Measurements from ENCODE around the gene TMEM107.

The TMEM107 gene

GRCh38 chr17:8128125-8128784 is 47.9 kb downstream of the TMEM107 start:
- no peak for DNase-seq

GRCh38 chr17:8126491-8127066 is 49.6 kb downstream of the TMEM107 start:
- peak; percentile 56 for DNase-seq

DNA sequence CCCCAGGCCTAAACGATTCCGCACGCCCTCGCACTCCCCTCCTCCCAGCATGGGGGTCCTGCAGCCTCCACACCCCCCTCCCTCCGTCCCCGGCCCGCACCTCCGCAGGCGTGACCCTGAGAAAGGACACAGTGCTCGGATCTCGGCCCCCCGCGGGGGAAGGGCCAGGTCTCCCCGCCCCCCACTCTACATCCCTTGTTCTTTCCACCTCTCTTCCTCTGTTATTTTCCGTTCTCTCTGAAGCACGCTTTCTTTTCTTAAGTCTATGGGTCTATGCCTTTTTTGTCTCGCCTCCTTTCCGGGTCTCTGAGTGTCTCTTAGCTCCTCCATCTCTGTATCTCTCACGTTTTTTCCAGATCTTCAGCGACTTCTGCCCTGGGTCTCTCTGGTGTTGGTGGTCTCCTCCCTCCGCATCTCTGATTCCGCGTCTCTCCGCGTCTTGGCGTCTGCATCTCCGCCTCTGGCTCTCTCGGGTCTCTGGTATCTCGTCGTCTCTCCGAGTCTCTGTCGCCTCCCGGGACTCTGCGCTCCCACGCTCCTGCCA is 50.2 kb downstream of the TMEM107 start:
- no peak for DNase-seq

- DNase-seq, result peak; percentile 89
Observed at GRCh38 chr17:8125154-8125946, 50.8 kb downstream of the TMEM107 start.

DNA sequence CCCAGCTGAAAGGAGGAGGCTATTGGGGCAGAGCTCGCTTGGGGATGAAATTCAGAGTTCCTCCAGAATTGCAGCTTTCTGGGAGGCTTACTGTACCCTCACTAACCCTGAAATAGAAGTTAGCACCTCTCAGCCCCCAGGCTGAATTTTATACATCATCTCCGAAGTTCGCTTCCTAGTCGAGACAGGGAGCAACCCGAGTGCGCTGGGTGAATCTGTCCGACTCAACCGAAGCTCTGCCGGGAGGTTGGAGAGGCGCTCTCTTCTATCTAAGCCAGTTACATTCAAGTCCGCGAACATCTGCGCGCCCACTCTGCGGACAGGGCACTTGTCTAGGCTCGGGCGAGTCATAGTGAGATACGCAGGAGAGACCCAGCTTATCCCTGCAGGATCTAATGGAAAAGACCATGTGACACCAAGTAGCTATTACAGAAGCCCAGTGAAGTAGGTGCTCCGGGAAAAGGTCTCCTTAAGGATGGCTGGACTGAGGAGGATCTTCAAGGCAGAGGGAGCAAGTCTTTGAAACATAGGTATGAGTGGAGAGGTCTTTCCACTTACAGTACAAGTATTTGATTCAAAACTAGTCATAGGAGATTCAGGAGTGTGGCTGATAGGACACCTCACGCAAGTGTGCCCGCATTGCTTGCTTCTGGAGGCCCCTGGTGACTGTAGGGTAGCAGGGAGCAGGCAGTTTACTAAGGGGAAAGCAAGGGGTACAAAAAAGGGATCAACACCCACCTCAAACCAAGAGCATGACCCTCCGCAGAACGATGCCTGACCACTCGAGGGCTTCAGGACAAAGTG is 51.6 kb downstream of the TMEM107 start:
- DNase-seq, result peak; percentile 45

DNA sequence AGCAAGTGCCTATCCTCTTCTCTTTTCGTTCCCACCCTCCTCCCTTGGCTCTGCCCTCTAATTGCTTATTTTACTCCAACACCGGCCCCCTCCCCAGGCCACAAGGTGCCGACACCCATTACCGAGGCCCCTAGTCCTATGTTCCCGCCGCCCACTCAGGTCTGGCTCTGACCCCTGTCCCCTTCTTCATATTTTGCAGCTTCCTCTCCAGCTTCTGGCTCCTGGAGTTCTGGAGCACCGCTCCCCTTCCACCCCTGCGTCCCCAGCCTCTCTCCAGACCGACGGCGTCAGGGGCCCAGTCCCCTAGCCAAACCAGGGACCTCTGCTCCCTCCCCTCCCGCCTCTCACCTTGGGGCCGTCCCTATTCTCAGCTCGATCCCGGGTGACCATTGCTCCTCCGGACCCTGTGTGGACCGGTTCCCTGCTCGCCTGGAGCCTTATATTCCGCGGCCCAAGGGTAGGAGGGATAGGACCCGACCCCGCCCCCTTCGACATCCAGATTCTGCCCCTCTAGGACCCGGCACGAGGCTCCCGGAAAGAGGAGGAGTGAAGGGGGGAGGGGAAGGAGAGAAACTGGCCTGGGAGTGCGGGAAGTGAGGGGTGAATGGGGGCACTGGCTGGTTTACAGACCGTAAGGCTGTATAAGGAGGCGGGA is 52.4 kb downstream of the TMEM107 start, which contains the start of gene HES7:
HES7 (minus strand) TSS at position 412 of the 655 bp plus-strand sequence; CDS start at position 390, 22 bp downstream.
- DNase-seq, result no peak

DNA sequence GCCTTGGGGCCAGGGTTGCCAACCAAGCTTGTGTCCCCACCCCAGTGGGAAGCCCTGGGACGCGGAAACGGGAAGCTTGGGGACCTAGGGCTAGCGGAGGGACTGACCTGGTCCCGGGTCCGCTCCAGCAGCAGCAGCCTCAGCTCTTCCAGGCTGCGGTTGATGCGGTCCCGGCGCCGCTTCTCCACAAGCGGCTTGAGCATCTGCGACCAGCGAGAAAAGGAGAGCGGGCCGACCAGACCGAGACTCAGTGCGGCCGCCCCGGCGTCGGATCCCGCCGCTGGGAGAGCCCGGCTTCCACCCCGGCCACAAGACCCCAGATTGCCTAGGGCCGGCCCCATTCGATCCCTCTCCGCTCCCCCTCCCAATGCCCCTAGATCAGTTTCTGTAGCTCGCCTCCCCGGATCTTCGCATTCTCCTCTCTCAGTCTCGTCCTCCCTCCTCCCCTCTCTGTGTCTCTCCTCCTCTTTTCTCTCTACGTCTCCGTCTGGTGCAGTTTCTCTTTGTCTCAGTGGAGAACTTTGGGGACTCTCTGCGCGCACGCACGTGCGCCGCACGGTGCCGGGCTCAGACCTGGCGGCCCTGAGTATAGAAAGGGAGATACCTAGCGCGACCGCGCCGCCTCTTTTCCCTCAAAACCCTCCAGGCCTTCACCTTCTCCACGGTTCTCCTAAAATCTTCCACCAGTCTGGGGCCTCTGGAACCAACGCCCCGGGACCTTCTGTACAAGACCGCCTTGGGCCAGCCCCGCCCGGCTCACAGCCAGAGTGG is 53.1 kb downstream of the TMEM107 start:
- DNase-seq, result peak; percentile 54
